Pulmonary artery endothelial cell (primary cell): ENCODE results near the gene ESF1. TPM values are rescaled to one million over a fixed set of nuclear protein-coding genes. Genes with fewer than 3 reads are reported as not detected.
"Not testable (repeated sequence)": the region's sequence is repeated elsewhere in the genome, so short reads cannot be mapped to it uniquely, and the experiment has no call there.

Source experiments
- DNase-seq: peaks from one replicate; pipeline ENCODE4 v3.0.0-alpha.2; 2011; ENCODE audit warnings: low read depth, low spot score
- total RNA-seq: library from RNA; depleted of rRNA; stranded (reverse); fragments of >200 nt; gene quantifications from 2 replicates; pipeline ENCODE4 v1.2.3, GENCODE V29; 2014

The ESF1 gene
- total RNA-seq, 1 donor from 2014 or later: 13.9 TPM

DNA sequence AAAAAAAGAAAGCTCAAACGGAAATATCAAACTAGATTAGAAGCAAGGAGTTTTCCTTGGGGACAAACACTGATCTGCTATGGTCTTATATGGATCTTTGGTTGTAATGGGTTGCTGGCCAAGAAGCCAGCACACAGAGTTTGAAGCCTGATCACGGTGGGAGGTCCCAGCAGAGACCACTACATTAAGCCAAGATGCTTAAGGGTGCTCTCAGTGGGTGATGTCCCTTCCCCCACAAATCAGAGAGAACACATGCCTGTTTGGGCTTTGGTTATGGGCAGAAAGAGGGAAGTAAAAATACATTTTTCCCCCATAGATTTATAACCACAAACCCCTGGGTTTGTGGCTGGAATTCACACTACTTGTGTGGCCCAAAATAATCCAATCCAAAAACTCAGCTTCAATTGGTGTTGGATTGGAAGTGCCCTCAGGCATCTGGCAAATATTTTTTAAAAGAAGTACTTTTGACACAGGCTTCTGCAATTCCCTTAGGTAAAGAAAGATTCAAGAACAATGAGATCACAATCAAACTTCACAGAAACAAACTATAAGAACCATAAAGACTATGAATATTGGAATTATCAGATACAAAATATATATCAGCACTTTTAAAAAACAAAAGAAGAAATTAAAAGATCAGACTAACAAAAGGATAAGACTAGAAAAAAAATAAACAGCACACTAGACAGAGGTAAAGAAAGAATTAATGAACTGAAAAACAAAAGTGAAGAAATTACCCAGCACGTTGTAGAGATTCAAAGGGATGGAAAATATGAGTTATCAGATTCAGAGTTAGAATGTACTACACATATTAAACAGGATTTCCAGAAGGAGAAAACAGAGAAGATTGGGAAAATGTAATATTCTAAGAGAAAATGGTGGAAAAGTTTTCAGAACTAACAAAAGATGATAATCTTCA is 44.7 kb downstream of the ESF1 start:
- no peak for DNase-seq

DNA sequence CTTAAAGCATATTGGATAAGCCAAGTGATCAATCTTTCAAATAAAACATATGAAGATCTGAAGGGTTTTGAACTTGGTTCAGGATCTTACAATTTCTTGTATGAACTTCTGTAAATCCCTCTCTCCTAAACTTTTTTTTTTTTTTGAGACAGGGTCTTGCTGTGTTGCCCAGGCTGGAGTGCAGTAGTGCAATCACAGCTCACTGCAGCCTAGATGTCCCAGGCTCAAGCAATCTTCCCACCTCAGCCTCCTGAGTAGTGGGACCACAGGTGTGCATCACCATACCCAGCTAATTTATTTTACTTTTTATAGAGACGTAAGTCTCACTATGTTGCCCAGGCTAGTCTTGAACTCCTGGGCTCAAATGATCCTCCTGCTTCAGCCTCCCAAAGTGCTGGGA is 46.5 kb downstream of the ESF1 start:
- not testable (repeated sequence) for DNase-seq

DNA sequence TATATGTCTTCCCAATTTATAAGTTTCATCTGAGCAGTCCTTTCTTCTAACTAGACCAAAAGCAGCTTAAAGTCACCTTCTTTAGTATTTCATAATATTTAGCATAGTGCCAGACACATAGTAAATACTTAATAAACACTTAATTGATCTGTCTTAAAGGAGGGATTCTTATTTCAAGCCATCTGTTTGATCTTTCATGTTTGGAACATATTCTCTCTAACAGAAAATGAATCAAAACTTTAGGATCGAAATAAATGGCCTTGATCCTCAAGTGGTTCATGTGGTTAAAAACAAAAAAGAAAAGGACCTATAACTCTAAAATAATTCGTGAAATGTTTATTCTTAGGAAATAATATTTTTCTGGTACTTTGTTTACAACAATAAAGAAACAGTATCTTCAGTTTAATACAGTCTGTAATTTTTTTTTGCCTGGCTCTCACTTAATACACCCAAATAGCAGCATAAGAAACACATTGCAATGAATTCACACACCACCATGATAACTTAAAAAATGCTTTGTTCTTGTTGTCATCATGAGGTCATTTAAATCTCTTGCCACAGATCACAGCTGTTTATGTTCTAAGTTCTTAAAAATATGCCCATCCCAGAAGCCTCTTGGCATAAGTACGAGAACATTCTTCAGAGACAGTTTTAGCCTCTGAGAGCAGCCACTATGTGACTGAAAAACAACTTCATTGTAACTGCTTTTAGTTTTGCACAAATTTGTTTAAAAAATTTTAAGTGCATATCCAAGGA is 48.1 kb downstream of the ESF1 start:
- DNase-seq: no peak

DNA sequence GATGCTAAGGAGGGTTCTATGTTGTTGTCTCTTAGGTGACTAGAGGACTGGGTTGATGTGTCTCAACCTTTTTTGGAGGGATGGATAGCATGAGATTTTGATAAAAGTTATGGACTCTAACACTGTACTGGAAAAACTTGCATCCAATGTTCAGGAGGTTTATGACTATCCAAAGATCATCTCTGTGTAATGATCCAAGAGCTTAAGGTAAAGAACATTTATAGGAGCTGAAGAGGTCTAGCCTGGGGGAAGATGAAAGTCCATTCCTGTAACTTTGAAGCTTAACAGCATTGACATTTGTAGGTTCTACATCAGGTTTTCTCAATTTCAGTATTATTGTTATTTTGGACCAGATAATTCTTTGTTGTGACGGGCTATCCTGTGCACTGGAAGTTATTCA is 48.9 kb downstream of the ESF1 start:
- no peak for DNase-seq

DNA sequence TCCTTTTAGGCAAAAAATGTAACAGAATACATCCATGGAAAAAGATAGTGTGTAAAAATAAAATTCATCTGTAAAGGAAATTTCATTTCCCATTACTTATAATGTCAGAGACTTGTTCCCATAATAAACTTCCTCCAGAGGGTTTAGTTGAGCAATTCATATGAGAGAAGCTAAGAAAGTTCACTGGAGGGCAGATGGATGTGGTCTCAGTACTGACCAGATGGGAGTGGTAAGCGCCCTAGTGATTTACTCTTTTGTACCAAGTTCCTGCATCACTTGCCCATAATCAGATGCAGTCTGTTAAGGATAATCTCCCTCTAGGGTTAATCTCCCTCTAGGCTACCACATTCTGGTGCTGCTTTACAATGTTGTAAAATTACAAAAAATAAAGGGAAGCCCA is 61.7 kb downstream of the ESF1 start:
- no peak for DNase-seq

DNA sequence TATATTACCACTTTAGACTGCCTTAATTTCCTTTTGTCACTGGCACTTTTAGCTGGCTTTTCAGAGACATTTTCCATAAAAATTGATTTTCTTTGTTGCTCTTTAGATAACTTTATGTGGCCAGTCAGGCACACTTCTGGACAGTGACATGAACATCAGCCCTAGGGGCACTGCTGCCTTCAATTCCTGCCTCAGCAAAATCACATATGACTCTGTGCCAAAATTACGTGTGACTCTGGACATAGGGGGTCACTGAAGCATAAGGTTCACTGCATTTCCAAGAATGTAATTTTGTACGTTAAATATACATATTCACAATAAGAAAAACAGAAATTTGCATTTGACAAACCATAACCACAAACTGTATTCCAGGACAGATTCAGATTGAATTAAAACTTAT is 66.5 kb downstream of the ESF1 start:
- DNase-seq: no peak

DNA sequence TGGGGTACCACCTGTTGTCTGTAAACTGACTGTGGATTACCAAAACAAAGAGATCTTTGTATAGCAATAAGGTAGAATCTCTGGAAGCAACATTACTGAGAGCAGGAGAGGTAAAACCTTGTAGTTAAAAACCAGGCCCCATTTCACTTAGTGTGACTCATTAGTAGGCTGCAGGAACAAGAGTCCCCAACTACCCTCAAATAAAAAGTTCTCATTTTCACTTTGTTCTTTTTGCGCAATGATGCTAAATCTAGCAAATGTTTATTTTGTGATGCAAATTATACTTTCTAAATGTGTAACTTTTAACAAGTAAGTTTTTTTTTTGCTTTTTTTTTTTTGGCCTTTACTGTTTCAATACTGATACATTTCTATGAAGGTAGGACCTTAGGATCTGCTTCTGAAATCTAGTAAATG is 67.1 kb downstream of the ESF1 start:
- no peak for DNase-seq

DNA sequence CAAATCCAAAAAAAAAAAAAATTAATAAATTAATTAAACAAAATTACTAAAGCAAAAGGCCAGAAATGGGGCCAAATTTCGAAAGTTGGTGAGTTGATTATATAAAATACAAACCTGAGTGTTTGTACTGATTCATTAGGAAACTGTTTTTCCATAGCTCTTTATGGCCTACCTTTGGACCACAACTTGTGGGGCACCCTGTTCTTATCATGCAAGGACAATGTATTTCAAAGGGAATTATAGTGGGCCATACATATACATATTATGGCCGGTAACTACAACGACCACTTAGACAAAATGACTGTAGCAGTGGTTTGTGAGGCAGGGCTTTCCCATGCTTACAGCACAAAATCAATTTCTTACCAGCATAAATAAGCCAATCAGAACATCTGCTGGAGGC is 69.5 kb downstream of the ESF1 start:
- DNase-seq: no peak

DNA sequence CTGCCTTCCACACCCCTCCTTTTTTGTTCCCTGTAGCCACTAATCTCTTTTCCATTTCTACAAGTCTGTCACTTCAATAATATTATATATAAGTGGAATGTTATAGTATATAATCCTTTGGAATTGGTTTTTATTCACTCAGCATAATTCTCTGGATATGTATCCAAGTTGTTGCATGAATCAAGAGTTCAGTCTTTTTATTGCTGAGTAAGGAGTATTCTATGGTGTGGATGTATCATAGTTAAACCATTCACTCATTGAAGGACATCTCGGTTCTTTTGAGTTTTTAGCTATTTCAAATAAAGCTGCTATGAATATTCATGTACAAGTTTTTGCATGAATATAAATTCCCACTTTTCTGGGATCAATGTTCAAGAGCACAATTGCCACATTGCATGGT is 76.5 kb downstream of the ESF1 start:
- DNase-seq: no peak

DNA sequence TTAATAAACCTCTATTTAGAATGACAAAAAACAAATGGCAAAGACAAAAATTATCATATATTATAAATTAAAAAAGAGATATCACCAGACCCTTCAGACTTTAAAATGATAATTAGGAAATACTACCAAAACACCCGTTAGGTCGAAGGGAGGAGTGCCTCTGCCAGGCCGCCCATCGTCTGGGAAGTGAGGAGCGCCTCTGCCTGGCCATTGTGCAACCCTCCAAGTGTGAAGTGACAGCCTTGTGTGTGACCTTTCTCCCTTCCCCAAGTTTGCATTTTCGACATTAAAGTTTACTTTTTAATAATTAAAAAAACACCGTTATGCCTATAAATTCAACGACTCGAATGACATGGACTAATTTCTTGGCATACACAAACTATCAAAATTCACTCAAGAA is 81.5 kb downstream of the ESF1 start:
- no peak for DNase-seq

DNA sequence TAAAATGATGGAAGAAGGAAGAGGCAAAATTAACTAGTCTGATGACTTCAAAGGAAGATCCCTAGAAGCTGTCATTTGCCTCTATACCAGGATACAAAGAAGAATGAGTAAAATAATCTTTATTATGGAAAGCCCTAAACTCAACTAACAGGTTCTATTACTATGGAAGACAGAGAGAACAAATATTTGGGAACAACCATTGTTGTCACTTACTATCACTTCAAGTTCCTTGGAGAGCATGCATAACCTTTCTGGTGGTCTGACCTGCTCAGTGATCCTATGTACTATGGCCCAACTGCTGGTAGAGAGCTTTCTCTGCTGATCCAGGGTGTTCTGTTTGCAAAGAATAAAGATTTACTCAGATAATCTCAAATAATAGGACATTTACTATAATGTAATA is 83.2 kb downstream of the ESF1 start:
- no peak for DNase-seq

DNA sequence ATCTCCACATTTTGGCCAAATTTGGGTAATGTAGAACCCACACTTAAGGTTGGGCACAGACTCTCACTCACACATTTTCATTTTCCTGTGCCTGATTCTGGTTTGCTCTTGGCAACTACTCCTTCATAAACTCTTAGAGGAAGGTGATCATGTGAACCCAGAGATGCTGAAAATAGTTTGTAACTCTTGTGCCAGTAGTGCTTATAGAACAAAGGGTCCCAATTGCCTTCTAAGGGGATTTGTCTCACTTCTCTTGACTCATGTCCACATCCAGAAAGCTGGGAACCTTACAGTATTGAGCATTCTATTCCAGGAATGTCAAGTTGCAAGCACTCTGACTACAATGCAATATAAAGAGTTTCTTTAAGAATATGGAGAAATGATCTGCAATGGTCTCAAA is 84.0 kb downstream of the ESF1 start:
- no peak for DNase-seq

DNA sequence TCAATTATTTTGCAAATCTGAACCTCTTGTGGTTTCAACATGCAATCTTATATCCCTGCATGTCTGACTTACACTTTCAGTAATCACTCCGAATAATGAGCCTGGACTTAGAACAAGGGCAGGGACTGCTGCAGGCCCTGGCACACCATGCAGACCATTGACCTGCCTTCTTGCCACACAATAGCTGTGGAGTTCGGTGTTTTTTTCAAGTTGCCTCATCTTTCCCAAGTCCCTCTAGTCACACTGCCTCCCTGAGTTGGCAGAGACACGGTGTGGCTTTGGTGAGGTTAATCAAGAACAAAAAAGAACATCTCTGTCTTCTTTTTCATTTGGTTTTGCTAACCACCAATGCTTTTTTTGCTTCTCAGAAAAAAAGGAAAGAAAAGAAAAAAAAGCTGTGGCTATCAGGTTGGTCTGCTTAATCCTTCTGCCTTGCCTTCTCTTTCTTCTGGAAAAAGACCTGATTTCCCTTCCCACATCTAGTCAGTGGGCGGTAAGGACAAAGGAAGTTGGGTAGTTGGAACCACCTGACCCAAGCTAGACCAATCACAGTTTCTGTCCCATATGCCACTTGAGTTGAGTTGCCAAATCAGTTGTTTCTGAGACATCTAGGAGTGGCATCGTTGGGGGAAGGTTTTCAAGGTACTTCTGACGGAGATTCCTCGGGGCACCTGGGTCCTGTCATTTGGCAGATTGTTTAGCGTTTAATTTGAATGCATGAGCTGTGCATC is 90.1 kb downstream of the ESF1 start:
- DNase-seq: no peak

DNA sequence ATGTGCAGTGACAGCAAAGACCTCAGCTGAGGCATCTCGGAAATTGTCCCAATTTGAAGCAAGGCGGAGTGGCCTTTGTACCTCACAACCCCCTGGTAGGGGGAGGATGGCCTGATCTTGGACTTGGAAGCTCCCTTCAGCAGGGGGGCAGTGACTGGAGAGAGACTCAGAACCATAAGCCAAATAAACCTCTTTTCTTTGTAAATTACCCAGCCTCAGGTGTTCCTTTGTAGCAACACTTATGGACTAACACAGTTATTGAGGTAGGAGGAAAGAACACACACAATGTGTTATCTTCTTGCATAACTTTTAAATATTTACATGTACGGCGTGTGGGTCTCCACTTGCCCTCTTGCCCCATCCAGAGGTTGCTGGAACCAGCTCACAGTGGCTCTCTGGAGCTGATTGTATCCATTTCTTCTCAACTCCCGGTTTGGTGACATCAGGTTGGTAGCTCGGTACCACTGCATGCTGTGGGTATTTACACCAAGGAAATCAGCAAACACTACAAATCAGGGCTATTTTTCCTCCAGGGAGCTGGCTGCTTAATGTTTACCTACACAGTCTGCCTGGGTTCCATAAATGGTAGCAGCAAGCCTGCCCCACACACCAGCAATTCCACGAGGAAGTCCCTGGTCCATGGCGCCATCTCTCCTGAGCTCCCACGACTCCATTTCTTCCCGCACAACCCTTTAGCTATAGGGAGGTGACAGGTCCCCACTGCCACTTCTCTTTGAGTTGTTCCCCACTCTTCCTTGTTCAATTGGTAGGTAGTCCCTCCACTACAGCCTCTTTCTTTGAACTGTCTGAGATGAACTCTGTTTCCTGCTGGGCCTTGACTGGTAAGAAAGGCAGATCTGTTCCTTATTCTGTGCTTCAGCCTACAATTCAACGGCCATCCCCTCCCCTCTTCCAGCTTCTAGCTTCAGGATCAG is 91.7 kb downstream of the ESF1 start:
- DNase-seq: no peak

DNA sequence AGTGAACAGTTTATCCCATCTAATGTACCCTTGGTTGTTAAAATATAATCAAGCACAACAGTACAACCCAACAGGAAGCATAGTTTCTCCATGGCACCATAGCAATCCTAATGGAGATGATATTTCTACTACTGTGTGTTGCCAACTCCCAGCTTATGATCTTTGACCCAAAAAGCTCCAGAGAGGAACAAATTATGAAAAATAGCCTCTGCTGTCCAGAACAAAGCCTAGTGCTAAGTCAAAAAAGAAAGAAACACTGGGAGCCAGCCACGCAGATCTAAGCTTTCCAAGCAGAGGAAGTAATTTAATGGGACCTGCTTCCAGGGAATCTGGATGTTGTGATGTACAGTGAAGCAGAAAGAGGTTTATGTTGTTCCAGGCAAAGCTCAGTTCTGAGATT is 93.8 kb downstream of the ESF1 start:
- DNase-seq: no peak

DNA sequence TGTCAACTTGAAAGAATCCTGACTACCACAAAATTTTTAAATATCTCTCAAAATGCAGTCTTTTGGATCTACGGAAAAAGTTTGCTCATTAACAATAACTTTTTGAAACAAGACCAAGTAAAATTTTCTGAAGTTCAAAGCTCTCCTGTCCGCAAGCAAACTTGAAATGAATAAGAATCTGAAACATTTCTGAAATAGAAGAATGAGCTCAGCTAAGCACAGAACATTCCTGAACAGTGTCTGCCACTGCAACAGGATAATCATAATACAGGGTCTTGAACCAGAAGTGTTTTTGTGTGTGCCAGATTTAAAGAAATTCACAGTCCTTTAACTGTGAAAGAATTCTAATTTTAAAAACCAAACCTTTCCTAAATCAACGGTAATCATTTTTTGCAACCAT is 96.9 kb downstream of the ESF1 start:
- no peak for DNase-seq

DNA sequence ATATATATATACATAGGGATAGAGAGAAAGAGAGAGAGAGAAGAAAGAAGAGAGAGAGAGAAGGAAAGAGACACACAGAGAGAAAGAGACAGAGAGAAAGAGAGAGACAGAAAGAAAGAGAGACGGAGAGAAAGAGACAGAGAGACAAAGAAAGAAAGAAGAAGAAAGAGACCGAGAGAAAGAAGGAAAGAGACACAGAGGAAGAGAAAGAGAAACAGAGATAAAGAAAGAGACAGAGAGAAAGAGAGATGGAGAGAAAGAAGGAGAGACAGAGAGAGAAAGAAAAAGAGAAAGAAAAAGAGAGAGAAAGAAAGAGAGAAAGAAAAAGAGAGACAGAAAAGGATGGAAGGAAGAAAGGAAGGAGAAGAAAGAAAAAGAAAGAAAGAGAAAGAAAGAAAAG is 99.1 kb downstream of the ESF1 start:
- no peak for DNase-seq

DNA sequence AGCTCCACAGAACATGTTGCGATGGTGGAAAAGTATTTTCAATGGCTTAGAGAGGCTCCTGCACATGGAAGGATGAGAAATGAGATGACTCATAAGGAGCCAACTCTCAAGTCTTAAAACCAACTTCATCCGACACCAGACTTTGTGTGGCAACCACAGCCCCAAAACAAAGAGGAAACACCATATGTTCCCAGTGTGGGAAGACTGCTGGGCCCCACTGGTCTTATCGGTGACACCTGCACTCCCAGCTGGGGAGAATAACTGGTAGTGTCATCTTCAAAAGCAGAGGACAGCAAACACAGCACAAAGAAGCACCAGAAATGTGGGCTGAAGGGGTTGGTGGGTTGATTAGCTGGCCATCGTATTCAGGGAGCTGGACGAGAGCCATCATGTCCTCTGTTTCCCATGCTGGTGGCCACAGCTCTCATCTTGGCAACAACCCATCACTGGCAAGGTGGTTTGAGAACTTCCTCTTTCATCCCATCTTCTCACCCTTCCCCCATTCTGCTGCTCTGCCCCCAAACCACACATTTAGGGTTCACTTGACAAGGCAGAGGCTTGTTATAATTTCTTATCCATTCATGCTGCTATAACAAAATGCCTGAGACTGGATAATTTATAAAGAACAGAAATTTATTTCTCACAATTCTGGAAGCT is 100.0 kb downstream of the ESF1 start:
- no peak for DNase-seq

DNA sequence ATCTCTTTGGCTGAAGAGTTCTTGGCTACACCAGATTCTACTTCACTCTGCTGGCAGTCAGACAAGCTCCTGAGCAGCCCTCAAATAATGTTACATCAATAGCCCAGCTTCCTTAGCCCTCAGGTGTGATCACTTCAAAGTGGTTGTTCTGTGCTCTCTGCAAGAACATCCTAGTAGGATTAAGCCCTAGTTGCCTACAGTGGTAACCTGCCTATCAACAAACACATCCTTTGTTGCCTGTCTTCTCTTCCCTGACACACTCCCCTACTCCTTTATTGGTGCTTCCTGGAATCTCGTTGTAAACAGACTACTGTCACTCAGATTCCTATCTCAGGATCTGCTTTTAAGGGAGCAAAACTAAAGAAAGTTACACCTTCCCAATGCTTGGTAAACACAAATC is 100.9 kb downstream of the ESF1 start:
- DNase-seq: no peak
